Panc1 (cell line): Measurements from ENCODE around the gene CGN. TPM values are rescaled to one million over a fixed set of nuclear protein-coding genes. Genes with fewer than 3 reads are reported as not detected.

Experiments used
- ATAC-seq: fragments of 200-7000 bp; cut with Tn5 transposase; 2 replicates; pipeline ENCODE4 v1.9.1; 2020; ENCODE audit warnings: mild to moderate bottlenecking, moderate library complexity
- BruUV-seq: library from RNA; stranded (reverse); fragments of 400-500 nt; replicated peaks from 2 replicates; lab custom pipeline; 2021; lab: Mats Ljungman, UMichigan
- CTCF ChIA-PET: fragments of 300-600 bp; sonication (Branson Sonifier 250); formaldehyde crosslinking; loops from one replicate; lab custom pipeline; 2022; ENCODE audit warnings: antibody characterized with exemption; lab: Charles Lee
- POLR2A ChIA-PET: fragments of 300-600 bp; sonication (Branson Sonifier 250); formaldehyde crosslinking; loops from one replicate; lab custom pipeline; 2022; ENCODE audit warnings: antibody characterized with exemption; lab: Charles Lee
- DNase-seq: peaks from one replicate; pipeline ENCODE4 v3.0.0-alpha.2; 2010; ENCODE audit warnings: low read depth, low spot score
- H3K27ac ChIP-seq: 2 replicates; pipeline ENCODE4 v1.5.1; 2011; ENCODE audit warnings: mild to moderate bottlenecking, low read length, inconsistent platforms
- H3K27me3 ChIP-seq: fragments of 200-500 bp; sonication (Bioruptor generic); 2 replicates; pipeline ENCODE4 v1.6.0; 2014; ENCODE audit warnings: low read length, inconsistent platforms; ENCODE audit not compliant: control insufficient read depth, insufficient read depth
- H3K36me3 ChIP-seq: fragments of 200-500 bp; sonication (Bioruptor generic); 2 replicates; pipeline ENCODE4 v1.5.1; 2014; ENCODE audit warnings: inconsistent platforms, mild to moderate bottlenecking, low read length, moderate library complexity; ENCODE audit not compliant: control insufficient read depth, insufficient read depth
- H3K4me1 ChIP-seq: 2 replicates; pipeline ENCODE4 v1.5.1; 2011; ENCODE audit warnings: inconsistent platforms, mild to moderate bottlenecking, low read length, moderate library complexity; ENCODE audit not compliant: control insufficient read depth, insufficient read depth
- H3K4me3 ChIP-seq, 2 experiments: 2 replicates each; pipeline ENCODE4 v1.5.1; 2011 to 2012; ENCODE audit warnings: low read depth in 2 of 2, low read length in 2 of 2, mild to moderate bottlenecking in 2 of 2, inconsistent platforms in 1 of 2, moderate library complexity in 1 of 2
- H3K9me3 ChIP-seq: fragments of 200-500 bp; sonication (Bioruptor generic); 2 replicates; pipeline ENCODE4 v1.5.1; 2014; ENCODE audit warnings: low read depth, mild to moderate bottlenecking, inconsistent platforms, low read length, moderate library complexity; ENCODE audit not compliant: control insufficient read depth, insufficient read depth
- CTCF ChIP-seq: fragments of 450-650 bp; IDR thresholded peaks from 2 replicates; pipeline ENCODE4 v1.5.1; 2017; ENCODE audit warnings: mild to moderate bottlenecking
- POLR2AphosphoS5 ChIP-seq: IDR thresholded peaks from 2 replicates; pipeline ENCODE4 v1.6.1; 2012; ENCODE audit warnings: mild to moderate bottlenecking, low read depth, low read length, moderate library complexity
- REST ChIP-seq, 2 experiments: IDR thresholded peaks; 2 replicates each; pipeline ENCODE4 v1.6.1; 2011 to 2012; ENCODE audit warnings: low read depth in 2 of 2, control low read depth in 1 of 2, low read length in 1 of 2, mild to moderate bottlenecking in 1 of 2, moderate library complexity in 1 of 2; ENCODE audit not compliant: insufficient read depth in 1 of 2
- SIN3A ChIP-seq: IDR thresholded peaks from 2 replicates; pipeline ENCODE4 v1.6.1; 2012; ENCODE audit warnings: low read depth, mild to moderate bottlenecking, low read length, moderate library complexity, borderline replicate concordance; ENCODE audit not compliant: insufficient read depth
- TCF7L2 ChIP-seq: IDR thresholded peaks from 2 replicates; pipeline ENCODE4 v1.6.1; 2011; ENCODE audit warnings: mild to moderate bottlenecking, low read depth, low read length, inconsistent platforms
- in situ Hi-C: cut with HindIII; loops from 2 replicates; pipeline ENCODE4 v1.10.0; 2016; ENCODE audit warnings: low sequenced_read_pairs, low pct_unique_long_range_greater_than_20kb
- intact Hi-C: fragments of 100-400 bp; cut with micrococcal nuclease; formaldehyde crosslinking; loops from one replicate; pipeline ENCODE4 v1.10.0; 2022; ENCODE audit not compliant: unreplicated experiment
- total RNA-seq: library from RNA; stranded (reverse); gene quantifications from one replicate; pipeline ENCODE4 v1.2.1, GENCODE V29; 2021; ENCODE audit not compliant: unreplicated experiment

Gene CGN
- total RNA-seq, 1 experiment from 2014 or later = 10.2 TPM

GRCh38 chr1:151535326-151536271, 24.4 kb downstream of the CGN start:
- no TSS peak for BruUV-seq
- peaks cover 13% of the 10 kb centered on the region for H3K4me1 ChIP-seq
- ChIA-PET CTCF (interaction anchor here (1.4 kb wide), 1 partner anchor 199 kb away, joined by 4 read pairs; no protein-coding TSS in a partner anchor), POLR2A (interaction anchor here (0.7 kb wide), 1 partner anchor 41 kb away, joined by 4 read pairs; no protein-coding TSS in a partner anchor)
- no peaks in the 10 kb centered on the region for H3K27me3 ChIP-seq
- ATAC-seq (no peak), DNase-seq (no peak)
- H3K9me3 ChIP-seq = no peaks in the 10 kb centered on the region
- no peak overlapping the region for H3K27ac ChIP-seq
- H3K36me3 ChIP-seq = no peaks in the 10 kb centered on the region
- in situ Hi-C loops = no loop called here
- TF ChIP-seq TCF7L2 = no peak
- TF ChIP-seq POLR2AphosphoS5 = no peak
- TF ChIP-seq SIN3A = no peak
- no peak for TF ChIP-seq REST (IDR thresholded peaks at IDR 0.05; ENCODE audit: insufficient read depth in 1 of 2, low read depth in 2 of 2, low read length in 1 of 2)
- TF ChIP-seq CTCF = no peak
- H3K4me3 ChIP-seq = no peak overlapping the region
- intact Hi-C loops = no loop called here

GRCh38 chr1:151536499-151536898, 25.3 kb downstream of the CGN start:
- Histone ChIP-seq H3K4me3 (no peak overlapping the region), H3K4me1 (peaks cover 13% of the 10 kb centered on the region), H3K9me3 (no peaks in the 10 kb centered on the region), H3K36me3 (no peaks in the 10 kb centered on the region), H3K27me3 (no peaks in the 10 kb centered on the region), H3K27ac (no peak overlapping the region; the same call in 1 of the 2 replicates)
- TF ChIP-seq POLR2AphosphoS5 (no peak), SIN3A (no peak), TCF7L2 (no peak), REST (IDR thresholded peaks at IDR 0.05; ENCODE audit: insufficient read depth in 1 of 2, low read depth in 2 of 2, low read length in 1 of 2) (no peak), CTCF (no peak)
- ATAC-seq (no peak), DNase-seq (no peak)
- intact Hi-C loops (no loop called here), in situ Hi-C loops (no loop called here)
- no TSS peak for BruUV-seq
- CTCF ChIA-PET = no interaction called here
- POLR2A ChIA-PET = interaction anchor here (0.7 kb wide), 1 partner anchor 40 kb away, joined by 4 read pairs; no protein-coding TSS in a partner anchor
